ENCODE results near the gene PAK4. TPM values are rescaled to one million over a fixed set of nuclear protein-coding genes. Genes with fewer than 3 reads are reported as not detected.

PAK4 gene
- total and polyA plus RNA-seq, 10 of the 15 experiments (the other 5 are each of a cell fraction or from before 2014, with no cell fraction given) = 0.08 to 19.3 (median 5.9) TPM

DNA sequence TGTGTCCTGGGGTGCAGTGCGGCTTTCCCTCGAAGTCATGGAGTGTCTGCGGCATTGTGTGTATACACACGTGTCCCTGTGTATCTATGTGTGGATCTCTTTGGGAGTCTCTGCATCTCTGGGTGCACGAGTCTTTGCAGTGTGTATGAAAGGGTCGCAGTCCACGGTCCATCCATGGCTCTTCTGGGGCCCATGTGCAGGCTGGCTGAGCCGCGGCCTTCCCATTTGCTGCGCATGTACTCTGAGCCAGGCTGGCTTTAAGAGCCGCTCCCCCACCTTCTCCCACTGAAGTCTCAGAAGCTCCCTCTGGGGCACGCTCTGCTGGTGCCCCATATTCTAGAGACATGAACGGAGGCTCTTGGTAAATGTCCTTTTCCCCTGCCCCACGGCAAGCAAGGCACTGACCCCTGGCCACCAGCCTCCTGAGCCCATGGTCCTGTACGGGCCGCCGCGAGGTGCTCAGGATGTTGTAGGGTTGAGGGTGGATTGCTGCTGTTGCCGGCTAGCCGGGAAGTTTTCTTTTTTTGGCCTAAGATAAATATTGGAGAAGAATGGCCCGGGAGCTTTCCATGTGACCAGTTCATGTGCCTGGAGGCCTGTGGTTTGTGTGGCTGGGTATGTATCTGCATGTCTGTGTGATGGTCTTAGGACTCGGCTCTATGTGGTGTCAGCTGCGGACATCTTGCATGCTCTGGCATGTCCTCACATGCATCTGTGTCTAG is 31.9 kb downstream of the PAK4 start (continued):
- TF ChIP-seq, protein P1, sequence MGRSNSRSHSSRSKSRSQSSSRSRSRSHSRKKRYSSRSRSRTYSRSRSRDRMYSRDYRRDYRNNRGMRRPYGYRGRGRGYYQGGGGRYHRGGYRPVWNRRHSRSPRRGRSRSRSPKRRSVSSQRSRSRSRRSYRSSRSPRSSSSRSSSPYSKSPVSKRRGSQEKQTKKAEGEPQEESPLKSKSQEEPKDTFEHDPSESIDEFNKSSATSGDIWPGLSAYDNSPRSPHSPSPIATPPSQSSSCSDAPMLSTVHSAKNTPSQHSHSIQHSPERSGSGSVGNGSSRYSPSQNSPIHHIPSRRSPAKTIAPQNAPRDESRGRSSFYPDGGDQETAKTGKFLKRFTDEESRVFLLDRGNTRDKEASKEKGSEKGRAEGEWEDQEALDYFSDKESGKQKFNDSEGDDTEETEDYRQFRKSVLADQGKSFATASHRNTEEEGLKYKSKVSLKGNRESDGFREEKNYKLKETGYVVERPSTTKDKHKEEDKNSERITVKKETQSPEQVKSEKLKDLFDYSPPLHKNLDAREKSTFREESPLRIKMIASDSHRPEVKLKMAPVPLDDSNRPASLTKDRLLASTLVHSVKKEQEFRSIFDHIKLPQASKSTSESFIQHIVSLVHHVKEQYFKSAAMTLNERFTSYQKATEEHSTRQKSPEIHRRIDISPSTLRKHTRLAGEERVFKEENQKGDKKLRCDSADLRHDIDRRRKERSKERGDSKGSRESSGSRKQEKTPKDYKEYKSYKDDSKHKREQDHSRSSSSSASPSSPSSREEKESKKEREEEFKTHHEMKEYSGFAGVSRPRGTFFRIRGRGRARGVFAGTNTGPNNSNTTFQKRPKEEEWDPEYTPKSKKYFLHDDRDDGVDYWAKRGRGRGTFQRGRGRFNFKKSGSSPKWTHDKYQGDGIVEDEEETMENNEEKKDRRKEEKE (IDR thresholded peaks at IDR 0.05) = no peak
- TF ChIP-seq CBX5 (IDR thresholded peaks at IDR 0.05; ENCODE audit: low read depth) (no peak), NBN (IDR thresholded peaks at IDR 0.05) (no peak)

DNA sequence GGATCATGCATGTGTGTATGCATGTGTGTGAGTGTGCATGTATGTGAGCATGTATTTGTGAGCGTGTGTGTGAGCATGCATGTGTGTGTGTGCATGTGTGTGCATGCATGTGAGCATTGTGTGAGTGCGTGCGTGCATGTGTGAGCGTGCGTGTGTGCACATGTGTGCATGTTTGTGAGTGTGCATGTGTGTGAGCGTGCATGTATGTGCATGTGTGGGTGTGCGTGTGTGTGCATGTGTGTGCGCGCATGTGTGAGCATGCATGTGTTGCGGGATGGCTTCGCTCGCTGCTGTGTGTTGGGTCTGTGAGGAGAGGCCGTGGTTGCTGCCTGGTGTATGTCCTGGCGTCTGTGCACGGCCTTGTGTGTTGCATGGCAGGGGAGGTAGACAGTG is 32.4 kb downstream of the PAK4 start:
- no TSS peak for BruUV-seq (replicated peaks)
- TF ChIP-seq JUNB (IDR thresholded peaks at IDR 0.05) (no peak), CHD1 (IDR thresholded peaks at IDR 0.05; ENCODE audit: low read depth, low read length) (no peak), IRF4 (IDR thresholded peaks at IDR 0.05; ENCODE audit: low read depth, low read length) (no peak), ESRRA (IDR thresholded peaks at IDR 0.05; ENCODE audit: low read length) (no peak), NFXL1 (IDR thresholded peaks at IDR 0.05; ENCODE audit: borderline replicate concordance) (no peak), RB1 (IDR thresholded peaks at IDR 0.05; ENCODE audit: borderline replicate concordance) (no peak), SREBF1 (IDR thresholded peaks at IDR 0.05; ENCODE audit: low read length) (no peak), CHD2 (IDR thresholded peaks at IDR 0.05; ENCODE audit: borderline replicate concordance, low read depth, low read length) (0 out of 2 replicates have a peak, but pooled peaks have one; percentile 8)
- TF ChIP-seq, protein P2, sequence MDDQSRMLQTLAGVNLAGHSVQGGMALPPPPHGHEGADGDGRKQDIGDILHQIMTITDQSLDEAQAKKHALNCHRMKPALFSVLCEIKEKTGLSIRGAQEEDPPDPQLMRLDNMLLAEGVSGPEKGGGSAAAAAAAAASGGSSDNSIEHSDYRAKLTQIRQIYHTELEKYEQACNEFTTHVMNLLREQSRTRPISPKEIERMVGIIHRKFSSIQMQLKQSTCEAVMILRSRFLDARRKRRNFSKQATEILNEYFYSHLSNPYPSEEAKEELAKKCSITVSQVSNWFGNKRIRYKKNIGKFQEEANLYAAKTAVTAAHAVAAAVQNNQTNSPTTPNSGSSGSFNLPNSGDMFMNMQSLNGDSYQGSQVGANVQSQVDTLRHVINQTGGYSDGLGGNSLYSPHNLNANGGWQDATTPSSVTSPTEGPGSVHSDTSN (IDR thresholded peaks at IDR 0.05; ENCODE audit: insufficient replicate concordance, low read depth, low read length) = peak; percentile 75
- TF ChIP-seq, protein P3, sequence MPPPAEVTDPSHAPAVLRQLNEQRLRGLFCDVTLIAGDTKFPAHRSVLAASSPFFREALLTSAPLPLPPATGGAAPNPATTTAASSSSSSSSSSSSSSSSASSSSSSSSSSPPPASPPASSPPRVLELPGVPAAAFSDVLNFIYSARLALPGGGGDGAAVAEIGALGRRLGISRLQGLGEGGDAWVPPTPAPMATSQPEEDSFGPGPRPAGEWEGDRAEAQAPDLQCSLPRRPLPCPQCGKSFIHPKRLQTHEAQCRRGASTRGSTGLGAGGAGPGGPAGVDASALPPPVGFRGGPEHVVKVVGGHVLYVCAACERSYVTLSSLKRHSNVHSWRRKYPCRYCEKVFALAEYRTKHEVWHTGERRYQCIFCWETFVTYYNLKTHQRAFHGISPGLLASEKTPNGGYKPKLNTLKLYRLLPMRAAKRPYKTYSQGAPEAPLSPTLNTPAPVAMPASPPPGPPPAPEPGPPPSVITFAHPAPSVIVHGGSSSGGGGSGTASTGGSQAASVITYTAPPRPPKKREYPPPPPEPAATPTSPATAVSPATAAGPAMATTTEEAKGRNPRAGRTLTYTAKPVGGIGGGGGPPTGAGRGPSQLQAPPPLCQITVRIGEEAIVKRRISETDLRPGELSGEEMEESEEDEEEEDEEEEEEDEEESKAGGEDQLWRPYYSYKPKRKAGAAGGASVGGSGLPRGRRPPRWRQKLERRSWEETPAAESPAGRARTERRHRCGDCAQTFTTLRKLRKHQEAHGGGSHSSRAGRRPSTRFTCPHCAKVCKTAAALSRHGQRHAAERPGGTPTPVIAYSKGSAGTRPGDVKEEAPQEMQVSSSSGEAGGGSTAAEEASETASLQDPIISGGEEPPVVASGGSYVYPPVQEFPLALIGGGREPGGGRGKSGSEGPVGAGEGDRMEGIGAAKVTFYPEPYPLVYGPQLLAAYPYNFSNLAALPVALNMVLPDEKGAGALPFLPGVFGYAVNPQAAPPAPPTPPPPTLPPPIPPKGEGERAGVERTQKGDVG (CRISPR knock-in tag; IDR thresholded peaks at IDR 0.05) = no peak
- TF ChIP-seq, protein P4, sequence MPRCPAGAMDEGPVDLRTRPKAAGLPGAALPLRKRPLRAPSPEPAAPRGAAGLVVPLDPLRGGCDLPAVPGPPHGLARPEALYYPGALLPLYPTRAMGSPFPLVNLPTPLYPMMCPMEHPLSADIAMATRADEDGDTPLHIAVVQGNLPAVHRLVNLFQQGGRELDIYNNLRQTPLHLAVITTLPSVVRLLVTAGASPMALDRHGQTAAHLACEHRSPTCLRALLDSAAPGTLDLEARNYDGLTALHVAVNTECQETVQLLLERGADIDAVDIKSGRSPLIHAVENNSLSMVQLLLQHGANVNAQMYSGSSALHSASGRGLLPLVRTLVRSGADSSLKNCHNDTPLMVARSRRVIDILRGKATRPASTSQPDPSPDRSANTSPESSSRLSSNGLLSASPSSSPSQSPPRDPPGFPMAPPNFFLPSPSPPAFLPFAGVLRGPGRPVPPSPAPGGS (IDR thresholded peaks at IDR 0.05; ENCODE audit: borderline replicate concordance, insufficient read depth, low read depth, low read length, poor library complexity, severe bottlenecking) = peak; percentile 99

More for the DNA sequence above, 32.4 kb downstream of the PAK4 start:
- no peaks in the 10 kb centered on the region for H3K27me3 ChIP-seq (replicated peaks in 1 of 2; ENCODE audit: control insufficient read depth in 2 of 2, insufficient read depth in 2 of 2, low read length in 1 of 2)
- intact Hi-C loops (cut with micrococcal nuclease; ENCODE audit: unreplicated experiment) (no loop called here), in situ Hi-C loops (cut with MboI) (no loop called here)
- POLR2A ChIA-PET = no interaction called here
- no peaks in the 10 kb centered on the region for H3K79me2 ChIP-seq (ENCODE audit: control insufficient read depth, insufficient read depth, low read length)
- H3K27ac ChIP-seq (ENCODE audit: control insufficient read depth, insufficient read depth) = no peak overlapping the region
- no peak overlapping the region for H2AFZ ChIP-seq (ENCODE audit: control insufficient read depth, low read depth, low read length)
- H4K20me1 ChIP-seq (ENCODE audit: control insufficient read depth, insufficient read depth) = no peaks in the 10 kb centered on the region
- RAD21 ChIA-PET (ENCODE audit: unreplicated experiment) = no interaction called here
- H3K9ac ChIP-seq (ENCODE audit: control insufficient read depth, insufficient read depth, low read length) = no peak overlapping the region
- no peak overlapping the region for H3K4me2 ChIP-seq (ENCODE audit: control insufficient read depth, insufficient read depth)
- no peaks in the 10 kb centered on the region for H3K4me1 ChIP-seq (ENCODE audit: control insufficient read depth, insufficient read depth, low read length)
- H3K4me3 ChIP-seq = no peak overlapping the region
- DNase-seq (ENCODE audit: low read depth, low spot score) (no peak), FAIRE-seq (no peak), ATAC-seq (no peak)
- 92% methylated on average over 12 of the region's 15 CpGs for WGBS (ENCODE audit: insufficient coverage, insufficient replicate concordance, low lambda C conversion rate, missing lambda C conversion rate)
- H3K36me3 ChIP-seq (ENCODE audit: control insufficient read depth in 2 of 2, insufficient read depth in 2 of 2, low read length in 1 of 2) = no peaks in the 10 kb centered on the region; a peak in 1 of 4 replicates
- CTCF ChIA-PET = no interaction called here
- H3K9me3 ChIP-seq (replicated peaks; ENCODE audit: control insufficient read depth, insufficient read depth, low read length) = no peaks in the 10 kb centered on the region
- SMC1A ChIA-PET (ENCODE audit: uncharacterized antibody, unreplicated experiment) = no interaction called here
